ENCODE data around the gene PRKCH. TPM values are rescaled to one million over a fixed set of nuclear protein-coding genes. Genes with fewer than 3 reads are reported as not detected.

Gene PRKCH
- polyA plus RNA-seq, 2 of the 4 experiments (the other 2 are of a cell fraction): 10.0 to 10.2 TPM

GRCh38 chr14:61467296-61467695 lies 145.9 kb downstream of the PRKCH start:
- H3K4me1 ChIP-seq: peaks cover 69% of the 10 kb centered on the region
- FAIRE-seq (no peak), DNase-seq (ENCODE audit: low read depth in 1 of 2, low spot score in 1 of 2) (no peak), ATAC-seq (no peak)
- no peak overlapping the region for H3K4me3 ChIP-seq
- CTCF ChIA-PET: interaction anchor here (1.0 to 13.6 kb wide), 4 partner anchors 9 to 369 kb away, joined by 3 to 196 read pairs (median 5); no protein-coding TSS in a partner anchor
- peak overlapping the region; percentile 45; the same call in 2 of the 3 replicates for H3K4me2 ChIP-seq
- no peak for TF ChIP-seq CBX8 (IDR thresholded peaks at IDR 0.05)
- no peak for TF ChIP-seq NPAS2 (CRISPR knock-in tag; IDR thresholded peaks at IDR 0.05; ENCODE audit: borderline replicate concordance)
- TF ChIP-seq ZC3H11A (IDR thresholded peaks at IDR 0.05): no peak
- TF ChIP-seq, protein P1, sequence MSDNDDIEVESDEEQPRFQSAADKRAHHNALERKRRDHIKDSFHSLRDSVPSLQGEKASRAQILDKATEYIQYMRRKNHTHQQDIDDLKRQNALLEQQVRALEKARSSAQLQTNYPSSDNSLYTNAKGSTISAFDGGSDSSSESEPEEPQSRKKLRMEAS (IDR thresholded peaks at IDR 0.05): no peak
- TF ChIP-seq KDM1A (IDR thresholded peaks at IDR 0.05; ENCODE audit: low read depth): no peak
- TF ChIP-seq, protein P2, sequence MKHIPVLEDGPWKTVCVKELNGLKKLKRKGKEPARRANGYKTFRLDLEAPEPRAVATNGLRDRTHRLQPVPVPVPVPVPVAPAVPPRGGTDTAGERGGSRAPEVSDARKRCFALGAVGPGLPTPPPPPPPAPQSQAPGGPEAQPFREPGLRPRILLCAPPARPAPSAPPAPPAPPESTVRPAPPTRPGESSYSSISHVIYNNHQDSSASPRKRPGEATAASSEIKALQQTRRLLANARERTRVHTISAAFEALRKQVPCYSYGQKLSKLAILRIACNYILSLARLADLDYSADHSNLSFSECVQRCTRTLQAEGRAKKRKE (CRISPR knock-in tag; IDR thresholded peaks at IDR 0.05; ENCODE audit: low read depth): no peak
- TF ChIP-seq HES2 (IDR thresholded peaks at IDR 0.05): no peak
- no peak for TF ChIP-seq KDM5A (IDR thresholded peaks at IDR 0.05)
- no peak for TF ChIP-seq NR3C1 (IDR thresholded peaks at IDR 0.05)
- TF ChIP-seq CHD2 (IDR thresholded peaks at IDR 0.05; ENCODE audit: low read length, partially characterized antibody): no peak
- no peak for TF ChIP-seq PBX3 (IDR thresholded peaks at IDR 0.05)
- TF ChIP-seq REST (IDR thresholded peaks at IDR 0.05): no peak
- WGBS (ENCODE audit: missing lambda C conversion rate): 86% methylated on average over 6 of the region's 7 CpGs
- H3K27ac ChIP-seq: peak overlapping the region; percentile 95 to 96
- H3K9me3 ChIP-seq: peaks cover 10% of the 10 kb centered on the region
- POLR2A ChIA-PET: no interaction called here

DNA sequence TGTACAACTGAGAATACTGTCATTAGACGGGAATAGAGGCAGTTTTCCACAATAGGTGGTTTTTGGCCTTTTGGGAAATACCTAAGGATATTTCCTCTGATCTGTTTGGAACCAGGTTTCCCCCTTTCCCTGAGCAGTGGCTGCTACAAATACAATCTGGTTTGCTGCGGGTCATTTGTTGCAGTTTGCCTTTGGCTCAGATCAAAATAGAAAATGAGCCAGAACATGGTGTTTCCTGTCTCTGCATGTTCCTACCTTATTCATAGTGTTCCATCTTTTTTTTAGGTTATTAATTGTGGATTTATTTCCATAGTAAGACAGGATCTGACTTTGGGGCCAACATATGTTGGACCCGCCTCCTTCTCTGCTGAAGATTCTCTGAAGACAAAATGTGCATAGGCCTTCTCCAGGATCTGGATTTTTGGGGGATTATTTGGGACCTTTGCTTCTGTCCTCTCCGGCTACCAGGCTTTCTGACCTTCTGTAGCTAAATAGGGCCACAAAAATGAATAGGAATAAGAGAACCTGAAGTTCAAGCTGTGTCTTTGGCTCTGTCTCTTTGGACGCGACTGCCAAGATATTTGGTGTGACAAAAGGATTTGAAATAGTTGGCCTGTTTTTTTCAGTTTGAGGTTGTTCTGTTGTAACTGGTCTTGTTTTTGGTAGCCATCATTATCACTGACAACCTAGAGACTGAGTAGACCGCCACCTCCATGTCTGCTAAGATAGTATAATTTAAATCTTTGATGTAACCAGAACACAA lies 146.9 kb downstream of the PRKCH start:
- H3K9me3 ChIP-seq: peaks cover 10% of the 10 kb centered on the region
- peaks cover 68% of the 10 kb centered on the region for H3K4me1 ChIP-seq
- 94% methylated on average over 7 of the region's 7 CpGs for WGBS (ENCODE audit: missing lambda C conversion rate)
- no peak for TF ChIP-seq HEYL (CRISPR knock-in tag; IDR thresholded peaks at IDR 0.05)
- no peak for TF ChIP-seq RFX5 (IDR thresholded peaks at IDR 0.05)
- no peak for TF ChIP-seq TP53 (CRISPR knock-in tag; IDR thresholded peaks at IDR 0.05)
- TF ChIP-seq USF2 (IDR thresholded peaks at IDR 0.05): no peak
- TF ChIP-seq FOXS1 (CRISPR knock-in tag; IDR thresholded peaks at IDR 0.05): no peak
- no peak for TF ChIP-seq HOXA7 (CRISPR knock-in tag; IDR thresholded peaks at IDR 0.05)
- no peak for TF ChIP-seq HOXB13 (CRISPR knock-in tag; IDR thresholded peaks at IDR 0.05; ENCODE audit: low read depth)
- TF ChIP-seq CEBPB (IDR thresholded peaks at IDR 0.05): no peak
- TF ChIP-seq HES2 (IDR thresholded peaks at IDR 0.05): no peak
- TF ChIP-seq ESRRA (IDR thresholded peaks at IDR 0.05; ENCODE audit: borderline replicate concordance, low read length): no peak
- no peak for TF ChIP-seq NFE2L2 (conservative IDR thresholded peaks at IDR 0.05; ENCODE audit: low read length)
- TF ChIP-seq HDAC2 (IDR thresholded peaks at IDR 0.05): no peak
- no peak for TF ChIP-seq POLR2A (IDR thresholded peaks at IDR 0.05; ENCODE audit: low read length)
- TF ChIP-seq RCOR1 (IDR thresholded peaks at IDR 0.05; ENCODE audit: low read depth, low read length): no peak
- TF ChIP-seq GATA3 (IDR thresholded peaks at IDR 0.05; ENCODE audit: borderline replicate concordance): no peak
- TF ChIP-seq EHMT2 (IDR thresholded peaks at IDR 0.05; ENCODE audit: low read depth): no peak
- no peak for TF ChIP-seq ZSCAN20 (CRISPR knock-in tag; IDR thresholded peaks at IDR 0.05)
- no peak for TF ChIP-seq ZFP36 (IDR thresholded peaks at IDR 0.05; ENCODE audit: borderline replicate concordance, partially characterized antibody)
- no peak overlapping the region for H3K4me3 ChIP-seq
- CTCF ChIA-PET: interaction anchor here (2.5 kb wide), 1 partner anchor 369 kb away, joined by 14 read pairs; no protein-coding TSS in a partner anchor
- no peak for DNase-seq (ENCODE audit: low read depth in 1 of 2, low spot score in 1 of 2)
- no peak for ATAC-seq
- H3K27ac ChIP-seq: peak overlapping the region; percentile 95 to 96
- FAIRE-seq: no peak
- POLR2A ChIA-PET: no interaction called here
- H3K4me2 ChIP-seq: no peak overlapping the region

Data from A549 (cell line).